Hepatocyte (in vitro differentiated cells): ENCODE results near the gene ACBD3. TPM values are rescaled to one million over a fixed set of nuclear protein-coding genes. Genes with fewer than 3 reads are reported as not detected.

Source experiments
- DNase-seq: peaks from one replicate; pipeline ENCODE4 v3.0.0-alpha.2; 2016; ENCODE audit warnings: low spot score
- H2AFZ ChIP-seq: fragments of 200-600 bp; sonication (generic); 2 replicates; pipeline ENCODE4 v1.6.0; 2016; ENCODE audit warnings: antibody characterized with exemption, mild to moderate bottlenecking
- H3K27ac ChIP-seq: fragments of 200-600 bp; sonication (generic); 2 replicates; pipeline ENCODE4 v1.5.1; 2016; ENCODE audit warnings: mild to moderate bottlenecking
- H3K27me3 ChIP-seq: fragments of 200-600 bp; sonication (generic); 2 replicates; pipeline ENCODE4 v1.6.1; 2016
- H3K36me3 ChIP-seq: fragments of 200-600 bp; sonication (generic); replicated peaks from 2 replicates; pipeline ENCODE4 v1.5.1; 2016; ENCODE audit warnings: low read depth; ENCODE audit not compliant: insufficient read depth
- H3K4me1 ChIP-seq: fragments of 200-600 bp; sonication (generic); 2 replicates; pipeline ENCODE4 v1.5.1; 2016; ENCODE audit warnings: mild to moderate bottlenecking, moderate library complexity; ENCODE audit not compliant: insufficient read depth
- H3K4me2 ChIP-seq: fragments of 200-600 bp; sonication (generic); 2 replicates; pipeline ENCODE4 v1.6.0; 2016
- H3K4me3 ChIP-seq: fragments of 200-600 bp; sonication (generic); 2 replicates; pipeline ENCODE4 v1.5.1; 2016; ENCODE audit warnings: mild to moderate bottlenecking
- H3K79me2 ChIP-seq: fragments of 200-600 bp; sonication (generic); 2 replicates; pipeline ENCODE4 v1.6.0; 2017; ENCODE audit warnings: mild to moderate bottlenecking
- H3K9me2 ChIP-seq: fragments of 200-600 bp; sonication (generic); replicated peaks from 2 replicates; pipeline ENCODE4 v1.6.0; 2017; ENCODE audit warnings: mild to moderate bottlenecking; ENCODE audit not compliant: insufficient read depth
- H3K9me3 ChIP-seq: fragments of 200-600 bp; sonication (generic); 2 replicates; pipeline ENCODE4 v1.5.1; 2016; ENCODE audit warnings: low read depth, mild to moderate bottlenecking
- H4K20me1 ChIP-seq: fragments of 200-600 bp; sonication (generic); 2 replicates; pipeline ENCODE4 v1.6.0; 2016; ENCODE audit warnings: mild to moderate bottlenecking; ENCODE audit not compliant: insufficient read depth, poor library complexity, severe bottlenecking
- EZH2 ChIP-seq: fragments of 200-600 bp; sonication (generic); IDR thresholded peaks from 2 replicates; pipeline ENCODE4 v1.6.1; 2016; ENCODE audit warnings: antibody characterized with exemption, mild to moderate bottlenecking, borderline replicate concordance
- EZH2phosphoT487 ChIP-seq: fragments of 200-600 bp; sonication (generic); IDR thresholded peaks from one replicate; pipeline ENCODE4 v1.6.1; 2018; ENCODE audit warnings: antibody characterized with exemption, mild to moderate bottlenecking, low read depth, moderate library complexity; ENCODE audit not compliant: unreplicated experiment, severe bottlenecking
- WGBS: methylation state at CpG from one replicate; pipeline ENCODE4 v1.1.6; 2016; ENCODE audit warnings: low lambda C conversion rate; ENCODE audit errors: missing lambda C conversion rate; 5-methylcytosine and 5-hydroxymethylcytosine counted together
- polyA plus RNA-seq: library from polyadenylated mRNA; unstranded; fragments of >200 nt; fragmentation: Nextera tagmentation; extraction: Ambion mirVana; gene quantifications from 2 replicates; pipeline ENCODE4 v1.2.1, GENCODE V29; 2016
- total RNA-seq: library from RNA; depleted of rRNA; stranded (reverse); fragments of >200 nt; gene quantifications from 2 replicates; pipeline ENCODE4 v1.2.3, GENCODE V29; 2014
- TF ChIP-seq, protein P1 (sequence below): fragments of 200-600 bp; sonication (generic); IDR thresholded peaks from 2 replicates; pipeline ENCODE4 v1.5.1; 2016; ENCODE audit warnings: antibody characterized with exemption, mild to moderate bottlenecking; ENCODE audit not compliant: poor library complexity

ACBD3 gene
- total and polyA plus RNA-seq, 2 experiments from 2014 or later, result 50.8 to 60.3 TPM

DNA sequence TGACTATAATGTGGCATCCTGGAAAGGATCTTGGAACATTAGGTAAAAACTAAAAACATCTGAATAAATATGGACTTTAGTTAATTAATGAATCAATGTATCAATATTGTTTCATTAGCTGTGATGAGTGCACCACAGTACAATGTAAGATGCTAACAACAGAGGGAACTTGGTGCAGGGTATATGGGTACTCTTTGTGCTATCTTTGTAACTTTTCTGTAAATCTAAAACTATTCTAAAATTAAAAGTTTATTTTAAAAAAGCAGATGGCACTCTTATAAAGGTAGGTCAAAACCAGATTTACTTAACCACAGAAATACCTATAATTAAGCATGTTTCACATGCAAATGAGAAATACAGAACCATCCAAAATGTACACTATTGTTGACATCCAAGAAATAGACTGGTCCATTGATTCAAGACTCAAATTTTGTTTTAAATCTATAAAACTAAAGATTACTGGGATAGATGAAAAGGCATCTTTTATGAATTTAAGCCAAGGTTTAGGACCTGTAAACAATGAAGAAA lies 38.4 kb downstream of the ACBD3 start:
- Histone ChIP-seq H3K9me2 (no peaks in the 10 kb centered on the region), H3K4me2 (no peak overlapping the region), H3K79me2 (peaks cover 3% of the 10 kb centered on the region), H3K36me3 (peaks cover 9% of the 10 kb centered on the region), H3K27ac (no peak overlapping the region), H4K20me1 (no peaks in the 10 kb centered on the region), H2AFZ (no peak overlapping the region), H3K27me3 (no peaks in the 10 kb centered on the region), H3K4me1 (no peaks in the 10 kb centered on the region), H3K9me3 (no peaks in the 10 kb centered on the region), H3K4me3 (no peak overlapping the region)
- DNase-seq, result no peak
- TF ChIP-seq, protein P1, sequence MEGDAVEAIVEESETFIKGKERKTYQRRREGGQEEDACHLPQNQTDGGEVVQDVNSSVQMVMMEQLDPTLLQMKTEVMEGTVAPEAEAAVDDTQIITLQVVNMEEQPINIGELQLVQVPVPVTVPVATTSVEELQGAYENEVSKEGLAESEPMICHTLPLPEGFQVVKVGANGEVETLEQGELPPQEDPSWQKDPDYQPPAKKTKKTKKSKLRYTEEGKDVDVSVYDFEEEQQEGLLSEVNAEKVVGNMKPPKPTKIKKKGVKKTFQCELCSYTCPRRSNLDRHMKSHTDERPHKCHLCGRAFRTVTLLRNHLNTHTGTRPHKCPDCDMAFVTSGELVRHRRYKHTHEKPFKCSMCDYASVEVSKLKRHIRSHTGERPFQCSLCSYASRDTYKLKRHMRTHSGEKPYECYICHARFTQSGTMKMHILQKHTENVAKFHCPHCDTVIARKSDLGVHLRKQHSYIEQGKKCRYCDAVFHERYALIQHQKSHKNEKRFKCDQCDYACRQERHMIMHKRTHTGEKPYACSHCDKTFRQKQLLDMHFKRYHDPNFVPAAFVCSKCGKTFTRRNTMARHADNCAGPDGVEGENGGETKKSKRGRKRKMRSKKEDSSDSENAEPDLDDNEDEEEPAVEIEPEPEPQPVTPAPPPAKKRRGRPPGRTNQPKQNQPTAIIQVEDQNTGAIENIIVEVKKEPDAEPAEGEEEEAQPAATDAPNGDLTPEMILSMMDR, result no peak
- TF ChIP-seq EZH2phosphoT487 (no peak), EZH2 (no peak)

DNA sequence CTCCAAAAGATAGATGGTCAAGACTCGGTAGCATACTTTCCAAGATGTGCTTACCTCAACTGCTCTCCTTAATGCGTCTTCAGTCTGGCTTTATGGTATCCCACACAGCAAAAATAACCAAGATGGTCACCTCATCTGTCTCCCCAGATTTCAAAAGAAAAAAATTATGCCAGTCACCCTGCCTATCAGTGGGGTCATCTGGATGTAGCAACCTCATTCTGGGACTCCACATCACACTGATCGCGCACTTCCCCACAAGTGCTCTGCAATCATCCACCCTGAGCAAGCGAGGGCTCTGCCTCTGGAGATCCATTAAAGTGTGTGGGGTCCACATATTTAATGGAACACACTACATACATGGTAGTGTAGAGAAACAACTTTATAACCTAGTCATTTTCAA lies 42.5 kb downstream of the ACBD3 start:
- H3K27me3 ChIP-seq, result no peaks in the 10 kb centered on the region
- no peak for DNase-seq
- 89% methylated on average over 5 of the region's 5 CpGs for WGBS
- no peak overlapping the region for H3K4me2 ChIP-seq
- H3K4me3 ChIP-seq, result no peak overlapping the region
- H4K20me1 ChIP-seq, result no peaks in the 10 kb centered on the region
- no peak overlapping the region for H3K27ac ChIP-seq
- TF ChIP-seq, protein P1, result no peak
- no peak for TF ChIP-seq EZH2
- peaks cover 3% of the 10 kb centered on the region for H3K79me2 ChIP-seq
- H3K4me1 ChIP-seq, result no peaks in the 10 kb centered on the region
- peaks cover 9% of the 10 kb centered on the region for H3K36me3 ChIP-seq
- H3K9me2 ChIP-seq, result no peaks in the 10 kb centered on the region
- no peaks in the 10 kb centered on the region for H3K9me3 ChIP-seq
- H2AFZ ChIP-seq, result no peak overlapping the region

- 49% methylated on average over 13 of the region's 14 CpGs for WGBS
- H3K36me3 ChIP-seq, result no peaks in the 10 kb centered on the region
- H3K4me1 ChIP-seq, result peaks cover 12% of the 10 kb centered on the region
- no peak for DNase-seq
- TF ChIP-seq, protein P1, result no peak
- TF ChIP-seq EZH2phosphoT487 (no peak), EZH2 (no peak)
- no peaks in the 10 kb centered on the region for H3K9me2 ChIP-seq
- H3K4me3 ChIP-seq, result no peak overlapping the region
- no peaks in the 10 kb centered on the region for H3K79me2 ChIP-seq
- H3K27ac ChIP-seq, result peak overlapping the region; percentile 71
- H4K20me1 ChIP-seq, result no peaks in the 10 kb centered on the region
- peak overlapping the region; percentile 23 for H3K4me2 ChIP-seq
- H2AFZ ChIP-seq, result peak overlapping the region; percentile 29
- H3K27me3 ChIP-seq, result no peaks in the 10 kb centered on the region
- H3K9me3 ChIP-seq, result no peaks in the 10 kb centered on the region
These were observed 50.8 kb downstream of the ACBD3 start for GRCh38 chr1:226135709-226136108.
